COLO829 (cell line): ENCODE measurements around the gene DDR2.
"Not testable (repeated sequence)": the region's sequence is repeated elsewhere in the genome, so short reads cannot be mapped to it uniquely, and the experiment has no call there.

Experiments used
- DNase-seq: peaks from one replicate; pipeline ENCODE4 v3.0.0; 2012; ENCODE audit warnings: low spot score

Gene DDR2

GRCh38 chr1:162725301-162725837, 93.1 kb downstream of the DDR2 start:
- DNase-seq: no peak

- no peak for DNase-seq
These were observed 94.3 kb downstream of the DDR2 start for GRCh38 chr1:162726555-162726954.

GRCh38 chr1:162727493-162727892, 95.2 kb downstream of the DDR2 start:
- DNase-seq: not testable (repeated sequence)

DNA sequence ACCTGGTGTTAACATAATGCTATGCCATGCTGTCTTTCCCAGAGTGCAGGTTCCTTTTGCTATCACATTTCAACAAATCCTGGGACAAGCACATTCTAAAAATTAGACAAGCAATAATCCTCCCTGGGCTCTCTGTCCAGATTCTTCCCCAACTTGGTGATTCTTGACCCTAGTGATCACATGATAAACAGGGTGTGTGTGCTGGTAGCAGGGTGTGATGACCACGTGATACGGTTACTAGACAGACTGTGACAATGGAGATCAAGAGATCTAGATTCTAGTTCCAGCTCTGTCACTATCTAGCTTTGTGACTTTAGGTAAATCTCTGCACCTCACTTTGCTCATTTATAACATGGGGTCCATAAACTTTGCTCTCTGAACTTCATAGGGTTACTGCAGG, 96.3 kb downstream of the DDR2 start:
- DNase-seq: no peak

DNA sequence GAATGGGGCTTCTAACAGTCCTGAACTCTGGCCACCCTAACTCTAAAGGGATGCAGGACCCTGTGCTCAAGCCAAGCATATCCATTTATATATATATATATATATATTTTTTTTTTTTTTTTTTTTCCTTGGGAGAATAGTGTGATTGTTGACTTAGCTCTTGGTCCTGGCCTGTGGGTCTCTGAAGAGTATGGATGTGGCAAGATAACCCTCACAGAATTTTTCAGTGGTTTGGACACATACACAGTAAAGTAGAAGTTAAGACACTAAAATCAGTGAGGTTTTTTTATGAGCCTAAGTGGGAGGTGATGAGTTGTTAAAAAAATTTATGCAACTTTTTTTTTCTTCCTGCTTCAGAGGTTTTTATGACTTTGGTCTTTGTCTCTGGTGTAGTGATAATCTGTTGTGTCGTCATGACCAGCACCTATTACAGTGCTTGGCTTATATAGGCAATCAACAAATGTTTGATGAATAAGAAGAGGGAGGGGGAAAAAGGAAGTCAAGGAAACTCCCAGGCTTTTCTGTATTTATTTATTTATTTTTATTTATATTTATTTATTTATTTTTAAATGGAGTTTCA, 97.0 kb downstream of the DDR2 start:
- not testable (repeated sequence) for DNase-seq

GRCh38 chr1:162732094-162732493, 99.8 kb downstream of the DDR2 start:
- DNase-seq: no peak

- DNase-seq: no peak
These were observed 100.5 kb downstream of the DDR2 start for GRCh38 chr1:162732566-162733335.

GRCh38 chr1:162733336-162733590, 101.0 kb downstream of the DDR2 start:
- DNase-seq: no peak

GRCh38 chr1:162734047-162734446, 101.8 kb downstream of the DDR2 start:
- DNase-seq: no peak

GRCh38 chr1:162736184-162736583, 103.9 kb downstream of the DDR2 start:
- DNase-seq: no peak

DNA sequence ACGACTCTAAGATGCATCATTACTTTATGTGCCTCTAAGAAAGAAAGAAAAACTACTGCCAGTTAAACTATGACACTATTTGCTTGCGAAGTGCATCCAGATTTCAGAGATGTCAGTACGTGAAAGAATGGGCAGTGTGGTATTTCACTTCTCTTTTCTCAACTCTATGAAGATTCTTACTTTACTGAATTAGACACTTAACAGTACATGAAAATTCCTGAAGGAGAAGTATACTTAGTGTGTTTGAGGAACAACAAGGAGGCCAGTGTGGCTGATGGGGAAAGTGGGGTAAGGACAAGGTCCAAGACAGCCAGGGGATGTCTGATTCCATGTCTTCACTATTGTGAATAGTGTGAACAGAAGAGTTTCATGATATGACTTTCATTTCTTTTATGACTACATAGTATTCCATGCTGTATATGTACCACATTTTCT, 104.4 kb downstream of the DDR2 start:
- DNase-seq: no peak

GRCh38 chr1:162740755-162741154, 108.5 kb downstream of the DDR2 start:
- no peak for DNase-seq

DNA sequence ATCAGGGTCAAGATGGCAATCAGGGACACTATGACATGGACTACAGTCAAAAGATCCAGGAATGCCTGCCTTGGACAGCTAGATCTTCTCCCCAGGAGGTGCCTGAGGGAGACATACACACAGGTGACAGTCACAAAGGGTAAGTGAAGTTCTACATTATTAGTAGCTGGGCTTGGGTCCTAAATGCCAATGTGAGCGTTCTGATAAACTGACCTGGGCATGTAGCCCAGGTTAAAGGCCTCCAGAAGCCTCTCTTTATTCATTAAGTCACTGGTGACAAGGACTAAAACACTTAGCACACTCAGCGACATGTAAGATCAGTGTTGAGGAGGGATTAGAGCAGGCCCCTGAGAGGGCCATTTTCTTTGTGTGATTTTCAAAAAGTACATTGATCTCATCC, 109.3 kb downstream of the DDR2 start:
- no peak for DNase-seq

- DNase-seq: not testable (repeated sequence)
These were observed 114.1 kb downstream of the DDR2 start for GRCh38 chr1:162746264-162746942.

- peak; percentile 49 for DNase-seq
These were observed 120.9 kb downstream of the DDR2 start for GRCh38 chr1:162753001-162753658.

DNA sequence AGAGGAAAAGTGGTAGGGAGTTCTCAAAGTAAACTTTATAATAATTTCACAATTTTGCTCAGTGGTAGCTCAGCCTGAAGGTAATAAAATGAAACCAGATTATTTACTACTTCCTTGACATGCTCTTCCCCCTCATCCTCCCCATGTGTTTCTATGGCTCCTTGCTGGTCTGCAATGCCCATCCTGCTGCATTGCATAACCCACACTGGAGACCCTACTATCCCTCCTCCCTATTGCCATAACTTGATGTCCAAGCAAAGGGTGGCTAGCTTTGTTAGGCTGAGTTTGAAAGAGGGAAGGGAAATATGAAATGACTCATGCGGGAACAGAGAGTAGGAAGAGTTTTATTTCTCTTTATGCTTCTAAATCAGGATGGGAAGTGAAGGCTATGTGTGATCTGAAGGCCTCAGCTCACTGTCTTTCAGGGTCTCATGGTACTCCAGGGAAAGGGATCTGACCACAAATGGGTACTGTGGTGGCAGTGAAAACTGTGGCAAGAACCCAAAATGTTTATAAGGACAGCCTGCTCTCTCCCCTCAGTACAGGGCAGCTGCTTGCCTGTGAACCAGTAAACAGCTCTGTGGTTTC, 121.8 kb downstream of the DDR2 start:
- DNase-seq: no peak

- DNase-seq: no peak
These were observed 123.0 kb downstream of the DDR2 start for GRCh38 chr1:162755306-162755705.

GRCh38 chr1:162756523-162756922, 124.3 kb downstream of the DDR2 start:
- no peak for DNase-seq

- no peak for DNase-seq
These were observed 125.2 kb downstream of the DDR2 start for GRCh38 chr1:162757476-162757875.

- DNase-seq: peak; percentile 85
These were observed 133.5 kb downstream of the DDR2 start for GRCh38 chr1:162765788-162766187.

DNA sequence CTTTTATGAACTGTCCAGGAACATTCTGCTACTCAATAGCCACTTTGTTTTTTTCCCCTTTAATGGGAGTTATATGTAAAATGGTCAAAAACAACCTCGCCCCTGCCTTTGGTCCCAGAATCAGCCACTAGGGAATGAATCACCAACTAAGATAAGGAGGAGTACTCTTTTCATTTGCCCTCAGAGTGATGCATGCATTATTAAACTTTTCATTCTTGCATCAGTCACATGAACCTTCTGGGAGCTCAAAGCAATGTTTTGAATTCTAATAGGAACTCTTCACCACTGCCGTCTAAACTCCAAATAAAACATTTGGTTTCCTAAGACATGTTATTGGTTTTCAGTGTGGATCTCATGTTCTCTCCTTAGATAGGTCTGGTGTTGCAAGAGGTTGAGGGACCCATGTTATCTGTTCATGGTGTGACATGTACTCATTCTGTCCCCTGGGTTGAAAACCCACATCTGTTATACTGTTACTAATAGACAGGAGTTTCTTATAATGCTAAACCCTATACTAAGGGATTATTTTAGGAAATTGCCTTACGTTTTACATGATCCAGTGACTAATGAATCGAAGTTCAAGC, 140.4 kb downstream of the DDR2 start:
- DNase-seq: peak; percentile 84

- no peak for DNase-seq
These were observed 141.7 kb downstream of the DDR2 start for GRCh38 chr1:162774007-162774406.
